Uterus (tissue), 4 donors: ENCODE data around the gene CARD8. TPM values are rescaled to one million over a fixed set of nuclear protein-coding genes. Genes with fewer than 3 reads are reported as not detected.

Source experiments
- DNase-seq, 2 donors: peaks; one replicate each; pipeline ENCODE4 v3.0.0-alpha.2; 2019 to 2020
- H3K27ac ChIP-seq, 2 donors: fragments of 200-600 bp; sonication (generic); 1 replicate in 1 of 2; 2 replicates in 1 of 2; pipeline ENCODE4 v1.5.1; 2016 to 2018
- H3K27me3 ChIP-seq, 2 donors: fragments of 200-600 bp; sonication (generic); one replicate each; pipeline ENCODE4 v1.5.1; 2018 to 2019; ENCODE audit warnings: control low read depth in 1 of 2
- H3K36me3 ChIP-seq, 2 donors: fragments of 200-600 bp; sonication (generic); one replicate each; pipeline ENCODE4 v1.5.1; 2019; ENCODE audit warnings: control low read depth in 1 of 2
- H3K4me1 ChIP-seq, 2 donors: fragments of 200-600 bp; sonication (generic); one replicate each; pipeline ENCODE4 v1.5.1; 2018 to 2019; ENCODE audit warnings: control low read depth in 1 of 2
- H3K4me3 ChIP-seq, 2 donors: fragments of 200-600 bp; sonication (generic); 1 replicate in 1 of 2; 2 replicates in 1 of 2; pipeline ENCODE4 v1.5.1; 2018 to 2019; ENCODE audit warnings: mild to moderate bottlenecking in 1 of 2
- H3K9me3 ChIP-seq, 2 donors: fragments of 200-600 bp; sonication (generic); one replicate each; pipeline ENCODE4 v1.5.1; 2019; ENCODE audit warnings: control low read depth in 1 of 2
- POLR2A ChIP-seq, 2 donors: fragments of 450-650 bp; IDR thresholded peaks; one replicate each; pipeline ENCODE4 v1.6.1; 2016; ENCODE audit warnings: antibody characterized with exemption in 2 of 2, mild to moderate bottlenecking in 1 of 2, moderate library complexity in 1 of 2
- intact Hi-C: fragments of 100-400 bp; cut with DNase I; formaldehyde crosslinking; loops from one replicate; pipeline ENCODE4 v1.15.1; 2023; ENCODE audit warnings: low total_unique reads
- total RNA-seq, 4 donors: library from RNA; depleted of rRNA in 3 of 4; stranded (reverse); fragments of >200 nt in 3 of 4; gene quantifications; one replicate each; pipeline versions ENCODE4 v1.1.0 to v1.2.4, GENCODE V29; 2014 to 2023
- TF ChIP-seq, protein P1 (sequence below), 4 experiments: fragments of 200-600 bp in 2 of 4; fragments of 450-650 bp in 2 of 4; sonication (generic) in 2 of 4; IDR thresholded peaks; one replicate each; pipeline ENCODE4 v1.5.1; 2016 to 2019; ENCODE audit warnings: antibody characterized with exemption in 4 of 4, mild to moderate bottlenecking in 2 of 4, moderate library complexity in 1 of 4
- donor health status: DM: yes; HTN: yes; CAD: no.

CARD8 gene
- total RNA-seq, 4 donors from 2014 or later: 18.8 to 80.2 (median 53.0) TPM

- Histone ChIP-seq H3K4me3 (no peak overlapping the region), H3K4me1 (peaks cover 0 to 4% of the 10 kb centered on the region in 2 donors), H3K27ac (peak overlapping the region in 1 of 2 donors; percentile 41), H3K27me3 (no peaks in the 10 kb centered on the region), H3K9me3 (no peaks in the 10 kb centered on the region), H3K36me3 (no peaks in the 10 kb centered on the region)
- intact Hi-C loops: no loop called here
- TF ChIP-seq, protein P1, sequence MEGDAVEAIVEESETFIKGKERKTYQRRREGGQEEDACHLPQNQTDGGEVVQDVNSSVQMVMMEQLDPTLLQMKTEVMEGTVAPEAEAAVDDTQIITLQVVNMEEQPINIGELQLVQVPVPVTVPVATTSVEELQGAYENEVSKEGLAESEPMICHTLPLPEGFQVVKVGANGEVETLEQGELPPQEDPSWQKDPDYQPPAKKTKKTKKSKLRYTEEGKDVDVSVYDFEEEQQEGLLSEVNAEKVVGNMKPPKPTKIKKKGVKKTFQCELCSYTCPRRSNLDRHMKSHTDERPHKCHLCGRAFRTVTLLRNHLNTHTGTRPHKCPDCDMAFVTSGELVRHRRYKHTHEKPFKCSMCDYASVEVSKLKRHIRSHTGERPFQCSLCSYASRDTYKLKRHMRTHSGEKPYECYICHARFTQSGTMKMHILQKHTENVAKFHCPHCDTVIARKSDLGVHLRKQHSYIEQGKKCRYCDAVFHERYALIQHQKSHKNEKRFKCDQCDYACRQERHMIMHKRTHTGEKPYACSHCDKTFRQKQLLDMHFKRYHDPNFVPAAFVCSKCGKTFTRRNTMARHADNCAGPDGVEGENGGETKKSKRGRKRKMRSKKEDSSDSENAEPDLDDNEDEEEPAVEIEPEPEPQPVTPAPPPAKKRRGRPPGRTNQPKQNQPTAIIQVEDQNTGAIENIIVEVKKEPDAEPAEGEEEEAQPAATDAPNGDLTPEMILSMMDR (IDR thresholded peaks at IDR 0.05): no peak
- no peak for TF ChIP-seq POLR2A (IDR thresholded peaks at IDR 0.05)
- no peak for DNase-seq
Measured at GRCh38 chr19:48258350-48258749, 2.6 kb upstream of the CARD8 start.

DNA sequence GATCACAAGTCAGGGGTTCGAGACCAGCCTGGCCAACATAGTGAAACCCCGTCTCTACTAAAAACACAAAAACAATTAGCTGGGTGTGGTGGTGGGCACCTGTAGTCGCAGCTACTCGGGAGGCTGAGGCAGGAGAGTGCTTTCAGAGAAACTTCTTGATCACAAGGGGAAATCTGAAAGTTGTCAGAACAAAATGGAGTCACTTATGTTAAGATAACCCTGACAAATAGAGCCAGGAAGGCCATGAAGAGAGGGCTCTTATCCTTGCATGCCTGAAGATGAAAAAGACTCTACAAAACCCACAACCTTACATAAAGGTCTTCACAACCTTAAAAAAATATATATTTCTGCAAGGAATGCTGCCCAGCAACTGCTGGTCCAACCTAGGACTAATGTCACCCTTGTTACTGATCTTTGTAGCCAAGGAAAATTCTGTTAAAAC, 1.2 kb downstream of the CARD8 start:
- Histone ChIP-seq H3K4me3 (peak overlapping the region in 1 of 2 donors; percentile 61), H3K27me3 (no peaks in the 10 kb centered on the region), H3K4me1 (peaks cover 0 to 4% of the 10 kb centered on the region in 2 donors), H3K27ac (no peak overlapping the region), H3K36me3 (no peaks in the 10 kb centered on the region), H3K9me3 (no peaks in the 10 kb centered on the region)
- intact Hi-C loops: no loop called here
- no peak for DNase-seq
- TF ChIP-seq POLR2A (IDR thresholded peaks at IDR 0.05): no peak
- TF ChIP-seq, protein P1 (IDR thresholded peaks at IDR 0.05): no peak

DNA sequence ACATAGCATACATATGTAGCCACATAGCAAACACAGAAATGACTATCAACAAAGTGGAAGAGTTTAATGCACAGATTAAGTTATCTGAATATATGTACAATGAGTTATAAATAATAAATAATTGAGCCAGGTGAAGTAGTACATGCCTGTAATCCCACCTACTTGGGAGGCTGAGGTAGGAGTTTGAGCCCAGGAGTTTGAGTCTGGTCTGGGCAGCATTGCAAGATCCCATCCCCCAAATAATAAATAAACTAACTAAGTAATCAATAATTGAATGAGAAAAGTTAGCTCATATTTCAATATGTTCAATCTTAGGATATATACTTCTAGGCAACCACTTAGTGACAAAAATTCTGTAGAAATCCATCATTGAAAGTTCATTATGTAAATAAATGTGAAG, 1.7 kb downstream of the CARD8 start:
- H3K36me3 ChIP-seq: no peaks in the 10 kb centered on the region
- H3K27me3 ChIP-seq: no peaks in the 10 kb centered on the region
- no peak overlapping the region for H3K27ac ChIP-seq
- intact Hi-C loops: no loop called here
- TF ChIP-seq, protein P1 (IDR thresholded peaks at IDR 0.05): no peak
- no peak for TF ChIP-seq POLR2A (IDR thresholded peaks at IDR 0.05)
- no peak for DNase-seq
- no peak overlapping the region for H3K4me3 ChIP-seq
- H3K4me1 ChIP-seq: peaks cover 0 to 4% of the 10 kb centered on the region in 2 donors
- H3K9me3 ChIP-seq: no peaks in the 10 kb centered on the region

DNA sequence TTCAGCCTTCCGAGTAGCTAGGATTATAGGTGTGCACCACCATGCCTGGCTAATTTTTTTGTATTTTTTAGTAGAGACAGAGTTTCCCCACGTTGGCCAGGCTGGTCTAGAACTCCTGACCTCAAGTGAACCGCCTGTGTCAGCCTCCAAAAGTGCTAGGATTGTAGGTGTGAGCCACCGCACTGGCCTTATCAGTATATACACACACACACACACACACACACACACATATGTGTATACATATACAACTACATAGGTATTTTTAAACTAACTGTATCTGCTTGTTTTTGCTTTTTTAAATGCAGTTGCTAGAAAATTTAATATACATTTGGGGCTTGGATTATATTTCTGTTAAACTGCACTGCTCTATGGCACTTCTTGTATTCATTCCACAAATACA, 3.1 kb downstream of the CARD8 start:
- Histone ChIP-seq H3K27me3 (no peaks in the 10 kb centered on the region), H3K4me1 (peaks cover 0 to 4% of the 10 kb centered on the region in 2 donors), H3K27ac (no peak overlapping the region), H3K4me3 (no peak overlapping the region), H3K36me3 (no peaks in the 10 kb centered on the region), H3K9me3 (no peaks in the 10 kb centered on the region)
- DNase-seq: no peak
- no peak for TF ChIP-seq POLR2A (IDR thresholded peaks at IDR 0.05)
- TF ChIP-seq, protein P1 (IDR thresholded peaks at IDR 0.05): no peak
- intact Hi-C loops: no loop called here

- Histone ChIP-seq H3K36me3 (no peaks in the 10 kb centered on the region), H3K27ac (peak overlapping the region in 1 of 2 donors; percentile 75), H3K9me3 (no peaks in the 10 kb centered on the region), H3K4me3 (no peak overlapping the region), H3K27me3 (no peaks in the 10 kb centered on the region), H3K4me1 (peaks cover 0 to 4% of the 10 kb centered on the region in 2 donors)
- DNase-seq: no peak
- TF ChIP-seq, protein P1 (IDR thresholded peaks at IDR 0.05): no peak
- no peak for TF ChIP-seq POLR2A (IDR thresholded peaks at IDR 0.05)
- intact Hi-C loops: no loop called here
Measured at GRCh38 chr19:48250290-48251025, 5.3 kb downstream of the CARD8 start.
